HG03196 (cell line): Measurements from ENCODE around the gene NRL.

Source experiments
- ATAC-seq: cut with Tn5 transposase; IDR thresholded peaks from one replicate; pipeline ENCODE4 v1.9.1; 2021; ENCODE audit not compliant: unreplicated experiment

The NRL gene

GRCh38 chr14:24068711-24069410 lies 45.9 kb downstream of the NRL start:
- ATAC-seq: no peak

- ATAC-seq: no peak
These were observed 47.3 kb downstream of the NRL start for GRCh38 chr14:24067133-24068082.

- ATAC-seq: no peak
These were observed 48.1 kb downstream of the NRL start for GRCh38 chr14:24066496-24067132.

GRCh38 chr14:24065408-24065807 lies 49.3 kb downstream of the NRL start:
- no peak for ATAC-seq

- no peak for ATAC-seq
These were observed 49.9 kb downstream of the NRL start for GRCh38 chr14:24064856-24065255.

GRCh38 chr14:24064091-24064795 lies 50.5 kb downstream of the NRL start:
- no peak for ATAC-seq

- no peak for ATAC-seq
These were observed 51.4 kb downstream of the NRL start for GRCh38 chr14:24063263-24063836.

GRCh38 chr14:24062216-24062980 lies 52.4 kb downstream of the NRL start:
- ATAC-seq: no peak

- ATAC-seq: no peak
These were observed 53.5 kb downstream of the NRL start for GRCh38 chr14:24060984-24061913.

GRCh38 chr14:24060443-24060842 lies 54.3 kb downstream of the NRL start:
- ATAC-seq: no peak

GRCh38 chr14:24059841-24060388 lies 54.8 kb downstream of the NRL start:
- ATAC-seq: no peak

- ATAC-seq: no peak
These were observed 55.7 kb downstream of the NRL start for GRCh38 chr14:24058951-24059475.

- no peak for ATAC-seq
These were observed 56.3 kb downstream of the NRL start for GRCh38 chr14:24058260-24058950.

GRCh38 chr14:24057867-24058259 lies 56.9 kb downstream of the NRL start:
- no peak for ATAC-seq

GRCh38 chr14:24057271-24057670 lies 57.5 kb downstream of the NRL start:
- ATAC-seq: no peak

- no peak for ATAC-seq
These were observed 58.0 kb downstream of the NRL start for GRCh38 chr14:24056800-24057184.

- ATAC-seq: no peak
These were observed 58.6 kb downstream of the NRL start for GRCh38 chr14:24055971-24056799.
